Pulmonary artery endothelial cell (primary cell): ENCODE measurements around the gene RPS27L. TPM values are rescaled to one million over a fixed set of nuclear protein-coding genes. Genes with fewer than 3 reads are reported as not detected.
"Not testable (repeated sequence)": the region's sequence is repeated elsewhere in the genome, so short reads cannot be mapped to it uniquely, and the experiment has no call there.

Source experiments
- DNase-seq: peaks from one replicate; pipeline ENCODE4 v3.0.0-alpha.2; 2011; ENCODE audit warnings: low read depth, low spot score
- total RNA-seq: library from RNA; depleted of rRNA; stranded (reverse); fragments of >200 nt; gene quantifications from 2 replicates; pipeline ENCODE4 v1.2.3, GENCODE V29; 2014

RPS27L gene
- total RNA-seq, 1 donor from 2014 or later = 505 TPM

- not testable (repeated sequence) for DNase-seq
Measured at GRCh38 chr15:63099581-63099980, 57.7 kb downstream of the RPS27L start.

DNA sequence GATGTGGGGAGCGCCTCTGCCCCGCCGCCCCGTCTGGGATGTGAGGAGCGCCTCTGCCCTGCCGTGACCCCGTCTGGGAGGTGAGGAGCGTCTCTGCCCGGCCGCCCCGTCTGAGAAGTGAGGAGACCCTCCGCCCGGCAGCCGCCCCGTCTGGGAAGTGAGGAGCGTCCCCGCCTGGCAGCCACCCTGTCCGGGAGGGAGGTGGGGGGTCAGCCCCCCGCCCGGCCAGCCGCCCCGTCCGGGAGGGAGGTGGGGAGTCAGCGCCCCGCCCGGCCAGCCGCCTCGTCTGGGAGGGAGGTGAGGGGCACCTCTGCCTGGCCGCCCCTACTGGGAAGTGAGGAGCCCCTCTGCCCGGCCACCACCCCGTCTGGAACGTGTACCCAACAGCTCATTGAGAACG, 58.4 kb downstream of the RPS27L start:
- DNase-seq = not testable (repeated sequence)

Other genes starting within 250 kb of the RPS27L start
- gene TPM1, start 114.7 kb downstream of the RPS27L start, total RNA-seq = 373 and 375 TPM in 2 replicates
- 22.4 and 33.2 TPM in 2 replicates for gene LACTB, start 35.6 kb downstream of the RPS27L start, total RNA-seq
- gene RAB8B, start 32.1 kb upstream of the RPS27L start, total RNA-seq = 72.0 and 106 TPM in 2 replicates
- 13.5 and 14.3 TPM in 2 replicates for gene APH1B, start 120.1 kb upstream of the RPS27L start, total RNA-seq
- 2.0 and 2.5 TPM in 2 replicates for gene CA12, start 224.4 kb upstream of the RPS27L start, total RNA-seq